Naive B cell (primary cell): ENCODE measurements around the gene RALY. TPM values are rescaled to one million over a fixed set of nuclear protein-coding genes. Genes with fewer than 3 reads are reported as not detected.

Source experiments
- ATAC-seq, 2 donors: fragments of 150-1000 bp; cut with Tn5 transposase; 2 replicates each; pipeline ENCODE4 v1.10.0; 2021; ENCODE audit warnings: low read depth in 2 of 2, mild to moderate bottlenecking in 2 of 2, moderate library complexity in 2 of 2
- DNase-seq: peaks from one replicate; pipeline ENCODE4 v3.0.0; 2022
- H3K27ac Mint-ChIP-seq, 6 donors: one replicate each; pipeline ENCODE4 v1.8.0; 2020 to 2022; ENCODE audit warnings: mild to moderate bottlenecking in 6 of 6, mixed read lengths in 6 of 6, moderate library complexity in 5 of 6, inconsistent platforms in 2 of 6
- H3K27me3 Mint-ChIP-seq, 3 donors: one replicate each; pipeline ENCODE4 v1.8.0; 2021 to 2022; ENCODE audit warnings: mixed read lengths in 3 of 3, mild to moderate bottlenecking in 1 of 3
- H3K36me3 Mint-ChIP-seq, 2 donors: one replicate each; pipeline ENCODE4 v1.8.0; 2020 to 2022; ENCODE audit warnings: mixed read lengths in 2 of 2, inconsistent platforms in 1 of 2, mild to moderate bottlenecking in 1 of 2
- H3K4me1 Mint-ChIP-seq, 3 donors: one replicate each; pipeline ENCODE4 v1.8.0; 2020 to 2022; ENCODE audit warnings: mixed read lengths in 3 of 3, inconsistent platforms in 1 of 3, mild to moderate bottlenecking in 1 of 3, moderate library complexity in 1 of 3
- H3K4me3 Mint-ChIP-seq, 8 donors: one replicate each; pipeline ENCODE4 v1.8.0; 2020 to 2022; ENCODE audit warnings: mild to moderate bottlenecking in 8 of 8, mixed read lengths in 8 of 8, moderate library complexity in 8 of 8, inconsistent platforms in 2 of 8
- H3K9me3 Mint-ChIP-seq, 7 donors: one replicate each; pipeline ENCODE4 v1.8.0; 2020 to 2022; ENCODE audit warnings: mixed read lengths in 7 of 7, mild to moderate bottlenecking in 5 of 7, inconsistent platforms in 2 of 7, moderate library complexity in 1 of 7
- polyA plus RNA-seq, 6 donors: library from polyadenylated mRNA; unstranded; fragments of 300-500 nt; fragmentation: Illumina TruSeq; gene quantifications; one replicate each; pipeline ENCODE4 v1.2.3, GENCODE V29; 2021; ENCODE audit warnings: low read depth in 6 of 6

The RALY gene
- polyA plus RNA-seq, 6 donors from 2014 or later: 155 to 228 (median 187) TPM

GRCh38 chr20:34098570-34098969 is 104.9 kb downstream of the RALY start:
- Mint-ChIP-seq H3K27ac (peak overlapping the region in 2 of 6 donors; percentile 11 to 82), H3K4me1 (peaks cover 0 to 4% (median 3%) of the 10 kb centered on the region in 3 donors), H3K4me3 (no peak overlapping the region), H3K27me3 (no peaks in the 10 kb centered on the region), H3K9me3 (no peaks in the 10 kb centered on the region), H3K36me3 (peaks cover 0 to 11% of the 10 kb centered on the region in 2 donors)
- ATAC-seq (no peak), DNase-seq (no peak)

DNA sequence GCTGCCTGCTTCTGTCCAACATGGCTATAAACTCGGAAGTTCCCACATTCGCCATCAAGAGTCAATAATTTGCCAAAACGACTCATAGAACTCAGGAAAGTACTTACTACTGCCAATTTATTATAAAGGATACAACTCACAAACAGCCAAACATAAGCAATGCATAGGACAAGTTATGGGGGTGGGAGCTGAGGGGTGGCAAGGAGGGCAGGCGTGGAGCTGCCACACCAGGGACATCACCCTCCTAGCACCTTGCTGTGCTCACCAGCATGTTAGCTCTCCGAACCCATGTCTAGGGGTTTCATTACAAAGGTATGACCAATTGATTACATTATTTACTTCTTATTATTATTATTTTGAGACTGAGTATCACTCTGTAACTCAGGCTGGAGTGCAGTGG is 106.0 kb downstream of the RALY start:
- Mint-ChIP-seq H3K27me3 (no peaks in the 10 kb centered on the region), H3K27ac (peak overlapping the region in 2 of 6 donors; percentile 26 to 44), H3K9me3 (no peaks in the 10 kb centered on the region), H3K36me3 (peaks cover 10 to 18% of the 10 kb centered on the region in 2 donors), H3K4me3 (no peak overlapping the region), H3K4me1 (peaks cover 0 to 10% (median 10%) of the 10 kb centered on the region in 3 donors)
- ATAC-seq (no peak), DNase-seq (no peak)

DNA sequence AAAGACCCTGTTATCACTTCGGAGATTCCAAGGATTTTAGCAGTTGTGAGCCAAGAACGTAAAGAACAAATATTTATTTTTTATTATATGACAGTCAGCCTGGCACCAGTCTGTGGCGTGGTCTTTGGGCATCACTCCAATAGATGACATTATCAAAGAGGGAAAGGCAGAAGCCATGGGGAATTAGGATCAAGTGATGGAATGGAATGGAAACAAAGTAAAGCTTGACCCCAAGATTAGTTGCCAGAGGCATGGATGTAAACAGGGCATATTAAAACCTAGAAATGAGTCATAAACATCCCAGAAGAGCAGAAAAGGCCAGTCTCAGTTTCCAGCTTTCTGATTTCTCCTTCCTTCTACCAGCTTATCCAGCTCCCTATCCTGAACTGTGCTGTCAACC is 106.9 kb downstream of the RALY start:
- ATAC-seq (no peak), DNase-seq (no peak)
- H3K9me3 Mint-ChIP-seq: no peaks in the 10 kb centered on the region
- H3K27me3 Mint-ChIP-seq: no peaks in the 10 kb centered on the region
- peaks cover 17 to 19% of the 10 kb centered on the region in 2 donors for H3K36me3 Mint-ChIP-seq
- H3K4me3 Mint-ChIP-seq: peak overlapping the region in 1 of 8 donors; percentile 68
- H3K4me1 Mint-ChIP-seq: peaks cover 8 to 19% (median 18%) of the 10 kb centered on the region in 3 donors
- H3K27ac Mint-ChIP-seq: peak overlapping the region in 1 of 6 donors; percentile 65

- no peak for DNase-seq
Measured at GRCh38 chr20:34102342-34102741, 108.6 kb downstream of the RALY start.

GRCh38 chr20:34104059-34104458 is 110.3 kb downstream of the RALY start:
- Mint-ChIP-seq H3K4me3 (no peak overlapping the region), H3K4me1 (peaks cover 38 to 51% (median 38%) of the 10 kb centered on the region in 3 donors), H3K27ac (peak overlapping the region in 4 of 6 donors; percentile 3 to 53 (median 10)), H3K9me3 (no peaks in the 10 kb centered on the region), H3K36me3 (peaks cover 14 to 20% of the 10 kb centered on the region in 2 donors), H3K27me3 (no peaks in the 10 kb centered on the region)
- ATAC-seq (no peak), DNase-seq (no peak)

More at GRCh38 chr20:34102342-34102741, 108.6 kb downstream of the RALY start:
- Mint-ChIP-seq H3K36me3 (peaks cover 14 to 20% of the 10 kb centered on the region in 2 donors), H3K9me3 (no peaks in the 10 kb centered on the region), H3K4me1 (peaks cover 24 to 35% (median 25%) of the 10 kb centered on the region in 3 donors), H3K27me3 (no peaks in the 10 kb centered on the region), H3K27ac (peak overlapping the region in 1 of 6 donors; percentile 72), H3K4me3 (no peak overlapping the region)
- no peak for ATAC-seq

GRCh38 chr20:34105978-34106675 is 112.4 kb downstream of the RALY start:
- Mint-ChIP-seq H3K4me1 (peaks cover 45 to 72% (median 51%) of the 10 kb centered on the region in 3 donors), H3K27me3 (no peaks in the 10 kb centered on the region), H3K27ac (peak overlapping the region in 4 of 6 donors; percentile 20 to 82 (median 49))

GRCh38 chr20:34108616-34109174 is 115.0 kb downstream of the RALY start:
- DNase-seq: no peak
- Mint-ChIP-seq H3K9me3 (no peaks in the 10 kb centered on the region), H3K27me3 (no peaks in the 10 kb centered on the region), H3K4me1 (peaks cover 56 to 75% (median 59%) of the 10 kb centered on the region in 3 donors), H3K4me3 (peak overlapping the region in 2 of 8 donors; percentile 57 to 95), H3K36me3 (peaks cover 7 to 20% of the 10 kb centered on the region in 2 donors), H3K27ac (peak overlapping the region in 3 of 6 donors; percentile 8 to 59 (median 13))
- ATAC-seq: no peak

More at GRCh38 chr20:34105978-34106675, 112.4 kb downstream of the RALY start:
- Mint-ChIP-seq H3K4me3 (no peak overlapping the region), H3K9me3 (no peaks in the 10 kb centered on the region), H3K36me3 (peaks cover 14 to 20% of the 10 kb centered on the region in 2 donors)
- ATAC-seq (no peak), DNase-seq (no peak)

- no peaks in the 10 kb centered on the region for H3K9me3 Mint-ChIP-seq
- peaks cover 50 to 71% (median 59%) of the 10 kb centered on the region in 3 donors for H3K4me1 Mint-ChIP-seq
- DNase-seq (no peak), ATAC-seq (no peak)
- peaks cover 1 to 13% of the 10 kb centered on the region in 2 donors for H3K36me3 Mint-ChIP-seq
- peak overlapping the region in 5 of 8 donors; percentile 28 to 95 (median 42) for H3K4me3 Mint-ChIP-seq
- peak overlapping the region in 4 of 6 donors; percentile 20 to 87 (median 52) for H3K27ac Mint-ChIP-seq
- H3K27me3 Mint-ChIP-seq: no peaks in the 10 kb centered on the region
Measured at GRCh38 chr20:34109442-34109841, 115.7 kb downstream of the RALY start.

- H3K4me3 Mint-ChIP-seq: peak overlapping the region; percentile 92 to 98 (median 96)
- peaks cover 44 to 64% (median 55%) of the 10 kb centered on the region in 3 donors for H3K4me1 Mint-ChIP-seq
- peak overlapping the region in 4 of 6 donors; percentile 84 to 98 (median 92) for H3K27ac Mint-ChIP-seq
- ATAC-seq: no peak
- no peaks in the 10 kb centered on the region for H3K27me3 Mint-ChIP-seq
- peaks cover 0 to 5% of the 10 kb centered on the region in 2 donors for H3K36me3 Mint-ChIP-seq
- H3K9me3 Mint-ChIP-seq: no peaks in the 10 kb centered on the region
- no peak for DNase-seq
Measured at GRCh38 chr20:34110025-34110744, 116.5 kb downstream of the RALY start.

- no peak for ATAC-seq
- Mint-ChIP-seq H3K36me3 (no peaks in the 10 kb centered on the region), H3K27ac (peak overlapping the region in 5 of 6 donors; percentile 75 to 98 (median 95)), H3K9me3 (no peaks in the 10 kb centered on the region), H3K27me3 (no peaks in the 10 kb centered on the region), H3K4me3 (peak overlapping the region; percentile 92 to 98 (median 96)), H3K4me1 (peaks cover 38 to 57% (median 47%) of the 10 kb centered on the region in 3 donors)
- DNase-seq: no peak
Measured at GRCh38 chr20:34110745-34111641, 117.3 kb downstream of the RALY start.

- DNase-seq (peak; percentile 93), ATAC-seq (peak; percentile 88 to 90)
- H3K36me3 Mint-ChIP-seq: no peaks in the 10 kb centered on the region
- peaks cover 38 to 47% (median 39%) of the 10 kb centered on the region in 3 donors for H3K4me1 Mint-ChIP-seq
- H3K27me3 Mint-ChIP-seq: no peaks in the 10 kb centered on the region
- H3K4me3 Mint-ChIP-seq: peak within 1 kb of the TSS; percentile 94 to 98 (median 96)
- H3K27ac Mint-ChIP-seq: peak within 1 kb of the TSS; percentile 95 to 99 (median 98)
- no peaks in the 10 kb centered on the region for H3K9me3 Mint-ChIP-seq
Measured at GRCh38 chr20:34111702-34112599, 118.2 kb downstream of the RALY start, which contains the start of gene EIF2S2. EIF2S2 (minus strand) TSS chr20:34112243; CDS start chr20:34112110, 133 bp downstream.
